Colonic mucosa (tissue), 4 donors: ENCODE data around the gene SEMA5B. TPM values are rescaled to one million over a fixed set of nuclear protein-coding genes. Genes with fewer than 3 reads are reported as not detected.

ENCODE experiments used
- DNase-seq: peaks from one replicate; pipeline ENCODE4 v3.0.0-alpha.2; 2020
- H3K27ac ChIP-seq: fragments of 200-600 bp; one replicate; pipeline ENCODE4 v1.8.0; 2021
- H3K27me3 ChIP-seq: fragments of 200-600 bp; one replicate; pipeline ENCODE4 v1.8.0; 2021
- H3K36me3 ChIP-seq: fragments of 200-600 bp; one replicate; pipeline ENCODE4 v1.8.0; 2021
- H3K4me1 ChIP-seq: fragments of 200-600 bp; one replicate; pipeline ENCODE4 v1.8.0; 2021; ENCODE audit warnings: mild to moderate bottlenecking
- H3K4me3 ChIP-seq: fragments of 200-600 bp; one replicate; pipeline ENCODE4 v1.8.0; 2021
- H3K9ac ChIP-seq, 2 donors: one replicate each; pipeline ENCODE4 v1.7.0; 2013; ENCODE audit warnings: control low read depth in 2 of 2, low read depth in 2 of 2, low read length in 2 of 2
- H3K9me3 ChIP-seq: fragments of 200-600 bp; one replicate; pipeline ENCODE4 v1.8.0; 2021
- intact Hi-C: fragments of 100-400 bp; cut with DNase I; formaldehyde crosslinking; loops from one replicate; pipeline ENCODE4 v1.14.1; 2022
- total RNA-seq, 2 donors: library from RNA; stranded (reverse); fragmentation: NEBNext Ultra II Directional in 1 of 2; extraction: Animal tissue kit (Norgen Biotek cat#: 25700) in 1 of 2; gene quantifications; one replicate each; pipeline ENCODE4 v1.2.1, GENCODE V29; 2021
- TF ChIP-seq, protein P1 (sequence below): fragments of 200-600 bp; IDR thresholded peaks from one replicate; pipeline ENCODE4 v1.8.0; 2022; ENCODE audit warnings: antibody characterized with exemption, mild to moderate bottlenecking
- donor health status: healthy.
- donor health status: DM: no; HTN: no; CAD: no.
- donor health status: DM: no; HTN: no; CAD: no.

The SEMA5B gene
- total RNA-seq, 2 donors from 2014 or later, result 0.40 to 1.3 TPM

DNA sequence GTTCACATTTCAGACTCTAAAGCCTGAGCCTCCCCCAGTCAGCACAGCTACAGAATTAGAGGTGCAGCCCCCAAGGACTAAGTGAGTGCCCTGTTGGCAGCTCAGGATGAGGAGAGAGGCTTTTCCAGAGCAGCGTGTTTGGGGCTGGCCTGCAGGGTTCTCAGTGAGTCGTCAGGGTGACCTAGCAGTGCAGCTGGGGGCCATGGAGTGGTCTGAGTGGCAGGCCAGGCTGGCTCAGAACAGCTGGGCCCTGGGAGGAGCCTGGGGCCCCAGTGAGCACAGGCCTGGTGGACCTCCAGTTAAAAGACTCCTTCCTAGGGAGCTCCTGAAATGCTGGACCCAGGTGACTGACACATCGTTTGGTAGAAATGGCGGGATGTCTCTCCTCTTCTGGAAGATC, 124.4 kb downstream of the SEMA5B start:
- Histone ChIP-seq H3K36me3 (no peaks in the 10 kb centered on the region), H3K9ac (no peak overlapping the region), H3K9me3 (no peaks in the 10 kb centered on the region), H3K4me3 (no peak overlapping the region), H3K27ac (no peak overlapping the region), H3K4me1 (no peaks in the 10 kb centered on the region), H3K27me3 (no peaks in the 10 kb centered on the region)
- intact Hi-C loops, result no loop called here
- no peak for DNase-seq
- TF ChIP-seq, protein P1, sequence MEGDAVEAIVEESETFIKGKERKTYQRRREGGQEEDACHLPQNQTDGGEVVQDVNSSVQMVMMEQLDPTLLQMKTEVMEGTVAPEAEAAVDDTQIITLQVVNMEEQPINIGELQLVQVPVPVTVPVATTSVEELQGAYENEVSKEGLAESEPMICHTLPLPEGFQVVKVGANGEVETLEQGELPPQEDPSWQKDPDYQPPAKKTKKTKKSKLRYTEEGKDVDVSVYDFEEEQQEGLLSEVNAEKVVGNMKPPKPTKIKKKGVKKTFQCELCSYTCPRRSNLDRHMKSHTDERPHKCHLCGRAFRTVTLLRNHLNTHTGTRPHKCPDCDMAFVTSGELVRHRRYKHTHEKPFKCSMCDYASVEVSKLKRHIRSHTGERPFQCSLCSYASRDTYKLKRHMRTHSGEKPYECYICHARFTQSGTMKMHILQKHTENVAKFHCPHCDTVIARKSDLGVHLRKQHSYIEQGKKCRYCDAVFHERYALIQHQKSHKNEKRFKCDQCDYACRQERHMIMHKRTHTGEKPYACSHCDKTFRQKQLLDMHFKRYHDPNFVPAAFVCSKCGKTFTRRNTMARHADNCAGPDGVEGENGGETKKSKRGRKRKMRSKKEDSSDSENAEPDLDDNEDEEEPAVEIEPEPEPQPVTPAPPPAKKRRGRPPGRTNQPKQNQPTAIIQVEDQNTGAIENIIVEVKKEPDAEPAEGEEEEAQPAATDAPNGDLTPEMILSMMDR, result no peak

DNA sequence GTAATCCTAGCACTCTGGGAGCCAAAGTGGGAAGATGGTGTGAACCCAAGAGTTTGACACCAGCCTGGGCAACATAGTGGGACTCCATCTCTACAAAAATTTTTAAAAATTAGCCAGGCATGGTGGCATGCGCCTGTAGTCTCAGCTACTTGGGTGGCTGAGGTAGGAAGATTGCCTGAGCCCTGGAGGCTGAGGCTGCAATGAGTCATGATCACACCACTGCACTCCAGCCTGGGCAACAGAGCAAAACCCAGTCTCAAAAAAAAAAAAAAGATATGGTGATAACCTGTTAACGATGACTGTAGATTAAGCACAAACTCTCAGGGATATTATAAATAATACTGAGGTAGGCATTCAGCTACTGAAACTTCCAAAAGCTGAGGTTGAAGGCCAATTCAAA, 125.2 kb downstream of the SEMA5B start:
- Histone ChIP-seq H3K9ac (no peak overlapping the region), H3K36me3 (no peaks in the 10 kb centered on the region), H3K27me3 (no peaks in the 10 kb centered on the region), H3K4me3 (no peak overlapping the region), H3K9me3 (no peaks in the 10 kb centered on the region), H3K4me1 (no peaks in the 10 kb centered on the region), H3K27ac (no peak overlapping the region)
- intact Hi-C loops, result no loop called here
- no peak for DNase-seq
- TF ChIP-seq, protein P1, result no peak

DNA sequence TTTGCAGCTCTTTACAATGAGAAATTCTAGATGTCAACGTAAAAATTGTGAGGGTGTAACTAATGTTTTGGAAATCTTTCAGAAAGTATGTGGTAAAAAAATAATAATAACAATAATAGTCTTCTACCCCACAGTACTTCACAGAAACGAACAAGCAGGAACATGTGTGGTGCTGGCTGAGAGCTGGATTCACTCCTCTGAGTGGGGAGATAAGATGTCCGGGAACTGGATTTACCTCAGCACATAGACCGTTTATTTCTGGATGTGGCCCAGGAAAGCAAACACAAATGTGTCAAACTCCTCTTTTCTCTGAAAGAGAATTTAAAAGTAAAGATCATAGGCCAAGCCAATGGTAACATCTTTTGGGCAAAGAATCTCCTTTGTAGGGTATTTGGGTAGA, 129.3 kb downstream of the SEMA5B start:
- Histone ChIP-seq H3K9ac (no peak overlapping the region), H3K4me3 (no peak overlapping the region), H3K9me3 (no peaks in the 10 kb centered on the region), H3K36me3 (no peaks in the 10 kb centered on the region), H3K4me1 (no peaks in the 10 kb centered on the region), H3K27me3 (no peaks in the 10 kb centered on the region), H3K27ac (no peak overlapping the region)
- no peak for DNase-seq
- intact Hi-C loops, result no loop called here
- TF ChIP-seq, protein P1, result no peak

DNA sequence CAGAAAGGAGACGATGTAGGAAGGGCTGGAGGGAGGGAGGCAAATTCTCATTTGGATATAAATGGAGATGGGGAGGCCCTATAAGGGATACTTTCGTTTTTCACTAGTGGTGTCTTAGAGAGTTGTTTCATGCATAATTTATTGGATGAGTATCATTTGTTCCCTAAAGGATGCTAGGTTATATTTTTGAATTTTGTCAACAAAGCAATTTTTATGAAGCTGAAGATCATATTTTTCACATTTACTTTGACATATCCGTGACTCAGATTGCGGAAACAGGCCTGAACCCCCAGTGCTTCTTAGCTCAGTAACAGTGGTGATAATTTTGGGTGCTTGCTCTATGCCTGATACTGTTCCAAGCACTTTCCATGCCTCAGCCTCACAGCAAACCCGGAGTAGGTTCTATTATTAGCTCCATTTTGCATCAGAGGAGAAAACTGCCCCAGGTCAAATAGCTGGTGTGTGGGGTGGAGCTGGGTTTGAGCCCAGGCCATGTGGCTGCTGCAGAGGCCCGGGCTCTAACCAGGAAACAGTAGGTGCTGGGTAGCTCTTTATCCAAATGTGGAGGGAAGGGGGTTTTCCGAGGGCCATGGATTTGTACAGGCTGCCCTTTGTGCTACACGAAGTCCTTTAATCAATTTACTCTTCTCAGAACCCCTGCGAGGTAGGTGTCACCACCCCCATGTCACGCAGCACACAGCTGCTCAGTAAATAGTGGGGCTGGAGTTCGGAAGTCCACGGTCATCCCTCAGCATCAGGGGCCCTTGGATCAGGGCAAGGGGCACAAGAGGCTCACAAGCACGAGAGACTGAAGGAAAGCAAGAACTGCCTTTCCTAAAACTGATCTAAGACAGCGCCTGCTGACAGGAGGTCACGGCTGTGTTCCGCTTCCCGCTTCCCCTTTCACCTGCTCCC, 133.6 kb downstream of the SEMA5B start:
- no peak overlapping the region for H3K27ac ChIP-seq
- DNase-seq, result no peak
- H3K36me3 ChIP-seq, result no peaks in the 10 kb centered on the region
- H3K4me3 ChIP-seq, result no peak overlapping the region
- intact Hi-C loops, result no loop called here
- H3K9ac ChIP-seq, result no peak overlapping the region
- no peaks in the 10 kb centered on the region for H3K9me3 ChIP-seq
- TF ChIP-seq, protein P1, result no peak
- H3K4me1 ChIP-seq, result no peaks in the 10 kb centered on the region
- H3K27me3 ChIP-seq, result no peaks in the 10 kb centered on the region

DNA sequence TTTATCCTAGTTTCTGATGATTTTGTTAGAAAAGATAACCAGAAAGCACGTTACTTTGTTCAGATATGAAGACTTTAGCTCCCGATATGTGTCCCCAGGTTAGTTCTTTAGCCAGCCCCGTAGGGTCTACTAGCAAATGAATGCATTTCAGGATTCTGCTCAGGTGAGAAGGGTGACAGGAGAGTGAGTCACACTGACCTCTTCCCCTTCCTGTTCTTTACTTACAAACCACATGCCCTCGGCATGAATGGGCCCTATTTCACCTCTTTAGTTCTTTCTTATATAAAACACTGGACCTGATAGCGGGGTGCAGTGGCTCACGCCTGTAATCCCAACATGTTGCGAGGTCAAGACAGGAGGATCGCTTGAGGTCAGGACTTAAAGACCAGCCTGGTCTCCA, 134.3 kb downstream of the SEMA5B start:
- H3K4me1 ChIP-seq, result no peaks in the 10 kb centered on the region
- H3K27ac ChIP-seq, result no peak overlapping the region
- no peak overlapping the region for H3K4me3 ChIP-seq
- intact Hi-C loops, result no loop called here
- TF ChIP-seq, protein P1, result no peak
- no peaks in the 10 kb centered on the region for H3K9me3 ChIP-seq
- no peak for DNase-seq
- no peak overlapping the region for H3K9ac ChIP-seq
- H3K36me3 ChIP-seq, result no peaks in the 10 kb centered on the region
- H3K27me3 ChIP-seq, result no peaks in the 10 kb centered on the region
